H1 (cell line): ENCODE results near the gene PLA2R1. TPM values are rescaled to one million over a fixed set of nuclear protein-coding genes. Genes with fewer than 3 reads are reported as not detected.

Experiments
- CBX8 ChIP-seq: fragments of 300-800, 300-1000 bp; sonication (generic); IDR thresholded peaks from 2 replicates; pipeline ENCODE4 v1.7.1; 2016; ENCODE audit warnings: low read depth, low read length, borderline replicate concordance
- CREB1 ChIP-seq: IDR thresholded peaks from 2 replicates; pipeline ENCODE4 v1.6.1; 2012; ENCODE audit warnings: inconsistent platforms
- GABPA ChIP-seq: IDR thresholded peaks from 2 replicates; pipeline ENCODE4 v1.6.1; 2011; ENCODE audit warnings: mild to moderate bottlenecking, low read length, moderate library complexity, borderline replicate concordance; ENCODE audit not compliant: insufficient read depth
- NANOG ChIP-seq: IDR thresholded peaks from 2 replicates; pipeline ENCODE4 v1.6.1; 2011; ENCODE audit warnings: low read length, low read depth, mild to moderate bottlenecking, inconsistent platforms; ENCODE audit not compliant: insufficient read depth, poor library complexity, severe bottlenecking
- RBBP5 ChIP-seq: IDR thresholded peaks from 2 replicates; pipeline ENCODE4 v1.7.1; 2012; ENCODE audit warnings: low read depth, mild to moderate bottlenecking, inconsistent platforms, low read length, moderate library complexity, borderline replicate concordance
- SIN3A ChIP-seq, 2 experiments: IDR thresholded peaks in 1 of 2; conservative IDR thresholded peaks in 1 of 2; 2 replicates each; pipeline ENCODE4 v1.6.1; 2011 to 2012; ENCODE audit warnings: low read length in 2 of 2, improper control_type of control experiment in 1 of 2, low read depth in 1 of 2, mild to moderate bottlenecking in 1 of 2
- SIX5 ChIP-seq: IDR thresholded peaks from 2 replicates; pipeline ENCODE4 v1.6.1; 2011; ENCODE audit warnings: mild to moderate bottlenecking, low read depth, low read length
- SRF ChIP-seq: IDR thresholded peaks from 2 replicates; pipeline ENCODE4 v1.6.1; 2011; ENCODE audit warnings: mild to moderate bottlenecking, low read depth, low read length, moderate library complexity
- TAF7 ChIP-seq: optimal IDR thresholded peaks from 2 replicates; pipeline ENCODE3; 2011; ENCODE audit warnings: low read depth, mild to moderate bottlenecking, inconsistent platforms, low read length, moderate library complexity, borderline replicate concordance
- TBP ChIP-seq: IDR thresholded peaks from 2 replicates; pipeline ENCODE4 v1.6.1; 2011; ENCODE audit warnings: low read depth, low read length, improper control_type of control experiment
- ZNF274 ChIP-seq: IDR thresholded peaks from 2 replicates; pipeline ENCODE4 v1.7.0; 2012; ENCODE audit warnings: low read length, borderline replicate concordance; ENCODE audit errors: extremely low read depth
- polyA plus RNA-seq, 7 experiments: library from polyadenylated mRNA; depleted of rRNA in 3 of 7; stranded (reverse) in 5 of 7; unstranded in 2 of 7; fragments of >200 nt in 5 of 7; fragments of 200-250 nt in 2 of 7; gene quantifications; 1 replicate in 5 of 7; 2 replicates in 1 of 7; 4 replicates in 1 of 7; pipeline versions ENCODE4 v1.2.1 to v1.2.3, GENCODE V29; 2011 to 2013; ENCODE audit warnings: missing spikeins in 2 of 7, mixed read lengths in 2 of 7
- total RNA-seq: library from RNA; stranded (reverse); fragmentation: NEBNext Ultra II Directional; extraction: Animal tissue kit (Norgen Biotek cat#: 25700); gene quantifications from 2 replicates; pipeline ENCODE4 v1.2.1, GENCODE V29; 2021
- TF ChIP-seq, protein P1 (sequence below): fragments of 300-600 bp; sonication (generic); IDR thresholded peaks from 2 replicates; pipeline ENCODE4 v1.7.1; 2012; ENCODE audit warnings: low read length, moderate library complexity, mild to moderate bottlenecking, inconsistent platforms; ENCODE audit not compliant: insufficient replicate concordance

Gene PLA2R1
- total and polyA plus RNA-seq, 2 of the 8 experiments (the other 6 are each of a cell fraction or from before 2014, with no cell fraction given), result 0.65 to 1.5 TPM

DNA sequence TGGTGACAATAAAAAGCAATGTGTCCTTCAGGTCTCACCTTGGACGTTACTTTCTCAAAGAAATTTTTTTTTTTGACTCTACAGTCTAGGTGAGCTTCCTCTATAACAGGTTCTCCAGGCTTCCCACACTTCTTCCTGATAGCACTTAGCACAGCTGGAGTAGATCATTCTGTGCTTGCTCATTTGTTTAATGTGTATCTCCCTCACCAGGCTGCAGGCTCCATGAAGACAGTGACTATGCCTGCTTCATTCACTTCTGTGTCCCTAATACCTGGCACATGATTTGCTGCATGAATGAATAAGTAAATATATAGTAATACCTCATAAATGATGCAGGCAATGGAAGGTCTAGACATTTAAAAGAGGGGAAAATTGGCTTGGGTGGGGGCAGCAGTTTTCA, 154.5 kb downstream of the PLA2R1 start (continued):
- TF ChIP-seq, protein P1, sequence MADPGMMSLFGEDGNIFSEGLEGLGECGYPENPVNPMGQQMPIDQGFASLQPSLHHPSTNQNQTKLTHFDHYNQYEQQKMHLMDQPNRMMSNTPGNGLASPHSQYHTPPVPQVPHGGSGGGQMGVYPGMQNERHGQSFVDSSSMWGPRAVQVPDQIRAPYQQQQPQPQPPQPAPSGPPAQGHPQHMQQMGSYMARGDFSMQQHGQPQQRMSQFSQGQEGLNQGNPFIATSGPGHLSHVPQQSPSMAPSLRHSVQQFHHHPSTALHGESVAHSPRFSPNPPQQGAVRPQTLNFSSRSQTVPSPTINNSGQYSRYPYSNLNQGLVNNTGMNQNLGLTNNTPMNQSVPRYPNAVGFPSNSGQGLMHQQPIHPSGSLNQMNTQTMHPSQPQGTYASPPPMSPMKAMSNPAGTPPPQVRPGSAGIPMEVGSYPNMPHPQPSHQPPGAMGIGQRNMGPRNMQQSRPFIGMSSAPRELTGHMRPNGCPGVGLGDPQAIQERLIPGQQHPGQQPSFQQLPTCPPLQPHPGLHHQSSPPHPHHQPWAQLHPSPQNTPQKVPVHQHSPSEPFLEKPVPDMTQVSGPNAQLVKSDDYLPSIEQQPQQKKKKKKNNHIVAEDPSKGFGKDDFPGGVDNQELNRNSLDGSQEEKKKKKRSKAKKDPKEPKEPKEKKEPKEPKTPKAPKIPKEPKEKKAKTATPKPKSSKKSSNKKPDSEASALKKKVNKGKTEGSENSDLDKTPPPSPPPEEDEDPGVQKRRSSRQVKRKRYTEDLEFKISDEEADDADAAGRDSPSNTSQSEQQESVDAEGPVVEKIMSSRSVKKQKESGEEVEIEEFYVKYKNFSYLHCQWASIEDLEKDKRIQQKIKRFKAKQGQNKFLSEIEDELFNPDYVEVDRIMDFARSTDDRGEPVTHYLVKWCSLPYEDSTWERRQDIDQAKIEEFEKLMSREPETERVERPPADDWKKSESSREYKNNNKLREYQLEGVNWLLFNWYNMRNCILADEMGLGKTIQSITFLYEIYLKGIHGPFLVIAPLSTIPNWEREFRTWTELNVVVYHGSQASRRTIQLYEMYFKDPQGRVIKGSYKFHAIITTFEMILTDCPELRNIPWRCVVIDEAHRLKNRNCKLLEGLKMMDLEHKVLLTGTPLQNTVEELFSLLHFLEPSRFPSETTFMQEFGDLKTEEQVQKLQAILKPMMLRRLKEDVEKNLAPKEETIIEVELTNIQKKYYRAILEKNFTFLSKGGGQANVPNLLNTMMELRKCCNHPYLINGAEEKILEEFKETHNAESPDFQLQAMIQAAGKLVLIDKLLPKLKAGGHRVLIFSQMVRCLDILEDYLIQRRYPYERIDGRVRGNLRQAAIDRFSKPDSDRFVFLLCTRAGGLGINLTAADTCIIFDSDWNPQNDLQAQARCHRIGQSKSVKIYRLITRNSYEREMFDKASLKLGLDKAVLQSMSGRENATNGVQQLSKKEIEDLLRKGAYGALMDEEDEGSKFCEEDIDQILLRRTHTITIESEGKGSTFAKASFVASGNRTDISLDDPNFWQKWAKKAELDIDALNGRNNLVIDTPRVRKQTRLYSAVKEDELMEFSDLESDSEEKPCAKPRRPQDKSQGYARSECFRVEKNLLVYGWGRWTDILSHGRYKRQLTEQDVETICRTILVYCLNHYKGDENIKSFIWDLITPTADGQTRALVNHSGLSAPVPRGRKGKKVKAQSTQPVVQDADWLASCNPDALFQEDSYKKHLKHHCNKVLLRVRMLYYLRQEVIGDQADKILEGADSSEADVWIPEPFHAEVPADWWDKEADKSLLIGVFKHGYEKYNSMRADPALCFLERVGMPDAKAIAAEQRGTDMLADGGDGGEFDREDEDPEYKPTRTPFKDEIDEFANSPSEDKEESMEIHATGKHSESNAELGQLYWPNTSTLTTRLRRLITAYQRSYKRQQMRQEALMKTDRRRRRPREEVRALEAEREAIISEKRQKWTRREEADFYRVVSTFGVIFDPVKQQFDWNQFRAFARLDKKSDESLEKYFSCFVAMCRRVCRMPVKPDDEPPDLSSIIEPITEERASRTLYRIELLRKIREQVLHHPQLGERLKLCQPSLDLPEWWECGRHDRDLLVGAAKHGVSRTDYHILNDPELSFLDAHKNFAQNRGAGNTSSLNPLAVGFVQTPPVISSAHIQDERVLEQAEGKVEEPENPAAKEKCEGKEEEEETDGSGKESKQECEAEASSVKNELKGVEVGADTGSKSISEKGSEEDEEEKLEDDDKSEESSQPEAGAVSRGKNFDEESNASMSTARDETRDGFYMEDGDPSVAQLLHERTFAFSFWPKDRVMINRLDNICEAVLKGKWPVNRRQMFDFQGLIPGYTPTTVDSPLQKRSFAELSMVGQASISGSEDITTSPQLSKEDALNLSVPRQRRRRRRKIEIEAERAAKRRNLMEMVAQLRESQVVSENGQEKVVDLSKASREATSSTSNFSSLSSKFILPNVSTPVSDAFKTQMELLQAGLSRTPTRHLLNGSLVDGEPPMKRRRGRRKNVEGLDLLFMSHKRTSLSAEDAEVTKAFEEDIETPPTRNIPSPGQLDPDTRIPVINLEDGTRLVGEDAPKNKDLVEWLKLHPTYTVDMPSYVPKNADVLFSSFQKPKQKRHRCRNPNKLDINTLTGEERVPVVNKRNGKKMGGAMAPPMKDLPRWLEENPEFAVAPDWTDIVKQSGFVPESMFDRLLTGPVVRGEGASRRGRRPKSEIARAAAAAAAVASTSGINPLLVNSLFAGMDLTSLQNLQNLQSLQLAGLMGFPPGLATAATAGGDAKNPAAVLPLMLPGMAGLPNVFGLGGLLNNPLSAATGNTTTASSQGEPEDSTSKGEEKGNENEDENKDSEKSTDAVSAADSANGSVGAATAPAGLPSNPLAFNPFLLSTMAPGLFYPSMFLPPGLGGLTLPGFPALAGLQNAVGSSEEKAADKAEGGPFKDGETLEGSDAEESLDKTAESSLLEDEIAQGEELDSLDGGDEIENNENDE, result no peak
- TF ChIP-seq CREB1, result no peak
- no peak for TF ChIP-seq GABPA
- TF ChIP-seq TBP, result no peak
- no peak for TF ChIP-seq ZNF274
- no peak for TF ChIP-seq NANOG
- no peak for TF ChIP-seq CBX8
- TF ChIP-seq SRF, result no peak
- no peak for TF ChIP-seq TAF7
- TF ChIP-seq SIX5, result no peak
- TF ChIP-seq RBBP5, result no peak
- no peak for TF ChIP-seq SIN3A (conservative IDR thresholded peaks at IDR 0.05 in 1 of 2, IDR thresholded peaks at IDR 0.05 in 1 of 2; ENCODE audit: low read depth in 1 of 2, low read length in 2 of 2)
